D721Med (cell line): ENCODE measurements around the gene LLGL1.

Experiments used
- DNase-seq: peaks from one replicate; pipeline ENCODE4 v3.0.0; 2011; ENCODE audit warnings: low spot score; ENCODE audit not compliant: insufficient read length
- FAIRE-seq: peaks from 2 replicates; lab custom pipeline; 2011; peaks lifted over from hg19 to GRCh38; lab: Jason Lieb, UNC
- TF ChIP-seq, protein P1 (sequence below): IDR thresholded peaks from 2 replicates; pipeline ENCODE4 v1.5.1; 2012; ENCODE audit warnings: mild to moderate bottlenecking, control low read depth; ENCODE audit not compliant: insufficient read depth; ENCODE audit errors: missing control alignments

LLGL1 gene

DNA sequence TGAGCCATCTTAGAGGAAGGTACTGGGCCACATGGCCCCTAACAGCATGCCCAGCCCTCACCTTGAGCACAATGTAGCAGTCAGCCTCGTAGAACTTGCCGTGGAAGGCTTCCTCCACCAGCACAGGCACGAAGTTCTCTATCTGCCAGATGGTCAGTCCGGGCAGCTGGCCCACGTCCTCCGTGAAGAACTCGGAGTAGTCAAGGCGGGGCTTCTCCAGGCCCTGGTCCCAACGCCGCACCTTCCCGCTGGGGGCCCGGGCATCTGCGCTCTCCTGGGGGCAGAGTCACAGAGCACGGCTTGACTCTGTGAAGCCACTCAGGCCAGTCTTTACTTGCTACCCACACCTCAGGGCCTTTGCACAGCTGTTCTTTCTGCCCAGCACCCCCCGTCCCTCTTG lies 25.8 kb downstream of the LLGL1 start:
- no peak for DNase-seq
- FAIRE-seq = no peak

DNA sequence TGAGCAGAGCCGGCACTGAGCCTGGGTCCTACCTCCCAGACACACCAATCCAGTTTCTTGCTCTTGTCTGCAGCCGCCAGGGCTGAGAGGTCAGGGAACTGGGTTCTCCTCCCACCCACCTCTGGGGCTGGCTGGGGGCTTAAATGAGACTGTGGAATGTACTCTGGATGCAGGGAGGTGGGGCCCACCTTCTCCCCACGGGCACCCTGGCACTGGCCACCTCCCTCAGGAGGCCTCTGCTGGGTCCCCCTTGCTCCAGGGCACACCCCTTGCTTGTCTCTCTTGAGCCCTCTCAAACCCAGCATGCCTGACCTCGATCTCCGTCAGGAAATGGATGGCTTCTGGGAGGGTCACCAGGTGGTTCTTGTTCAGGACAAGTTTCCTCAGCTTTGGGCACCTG lies 26.7 kb downstream of the LLGL1 start:
- DNase-seq (no peak), FAIRE-seq (no peak)
- TF ChIP-seq, protein P1, sequence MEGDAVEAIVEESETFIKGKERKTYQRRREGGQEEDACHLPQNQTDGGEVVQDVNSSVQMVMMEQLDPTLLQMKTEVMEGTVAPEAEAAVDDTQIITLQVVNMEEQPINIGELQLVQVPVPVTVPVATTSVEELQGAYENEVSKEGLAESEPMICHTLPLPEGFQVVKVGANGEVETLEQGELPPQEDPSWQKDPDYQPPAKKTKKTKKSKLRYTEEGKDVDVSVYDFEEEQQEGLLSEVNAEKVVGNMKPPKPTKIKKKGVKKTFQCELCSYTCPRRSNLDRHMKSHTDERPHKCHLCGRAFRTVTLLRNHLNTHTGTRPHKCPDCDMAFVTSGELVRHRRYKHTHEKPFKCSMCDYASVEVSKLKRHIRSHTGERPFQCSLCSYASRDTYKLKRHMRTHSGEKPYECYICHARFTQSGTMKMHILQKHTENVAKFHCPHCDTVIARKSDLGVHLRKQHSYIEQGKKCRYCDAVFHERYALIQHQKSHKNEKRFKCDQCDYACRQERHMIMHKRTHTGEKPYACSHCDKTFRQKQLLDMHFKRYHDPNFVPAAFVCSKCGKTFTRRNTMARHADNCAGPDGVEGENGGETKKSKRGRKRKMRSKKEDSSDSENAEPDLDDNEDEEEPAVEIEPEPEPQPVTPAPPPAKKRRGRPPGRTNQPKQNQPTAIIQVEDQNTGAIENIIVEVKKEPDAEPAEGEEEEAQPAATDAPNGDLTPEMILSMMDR = no peak

More for the DNA sequence above, 25.8 kb downstream of the LLGL1 start:
- TF ChIP-seq, protein P1 = no peak

DNA sequence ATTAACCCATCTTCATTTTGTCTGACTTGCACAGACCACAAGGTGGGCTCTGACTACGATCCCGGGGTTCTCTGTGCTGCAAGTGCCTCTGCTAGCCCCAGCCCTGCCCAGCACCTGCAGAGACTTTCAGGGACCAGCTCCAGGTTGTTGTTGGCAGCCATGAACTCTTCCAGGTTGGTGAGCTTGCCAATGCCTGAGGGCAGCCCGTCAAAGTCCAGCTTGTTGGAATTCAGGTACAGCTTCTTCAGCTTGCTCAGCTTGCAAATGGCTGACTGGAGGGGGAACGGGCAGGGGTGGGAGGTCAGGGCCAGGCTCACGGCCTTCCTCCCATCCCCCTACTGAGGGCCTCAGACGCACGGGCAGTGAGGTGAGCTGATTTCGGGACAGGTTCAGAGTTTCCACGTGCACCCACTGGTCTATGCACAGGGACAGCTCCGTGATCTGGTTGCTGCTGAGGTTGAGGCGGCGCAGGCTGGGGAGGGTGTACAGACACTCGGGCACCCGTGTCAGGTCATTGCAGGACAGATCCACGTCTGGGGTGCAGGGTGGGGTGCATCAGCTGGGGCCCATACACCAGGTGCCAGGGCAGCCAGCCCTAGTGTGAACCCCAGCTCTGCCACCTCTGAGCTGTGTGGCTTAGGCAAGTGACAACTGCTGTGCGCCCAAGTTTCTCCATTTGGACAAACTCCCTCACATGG lies 27.9 kb downstream of the LLGL1 start:
- FAIRE-seq (no peak), DNase-seq (no peak)
- TF ChIP-seq, protein P1 = no peak

DNA sequence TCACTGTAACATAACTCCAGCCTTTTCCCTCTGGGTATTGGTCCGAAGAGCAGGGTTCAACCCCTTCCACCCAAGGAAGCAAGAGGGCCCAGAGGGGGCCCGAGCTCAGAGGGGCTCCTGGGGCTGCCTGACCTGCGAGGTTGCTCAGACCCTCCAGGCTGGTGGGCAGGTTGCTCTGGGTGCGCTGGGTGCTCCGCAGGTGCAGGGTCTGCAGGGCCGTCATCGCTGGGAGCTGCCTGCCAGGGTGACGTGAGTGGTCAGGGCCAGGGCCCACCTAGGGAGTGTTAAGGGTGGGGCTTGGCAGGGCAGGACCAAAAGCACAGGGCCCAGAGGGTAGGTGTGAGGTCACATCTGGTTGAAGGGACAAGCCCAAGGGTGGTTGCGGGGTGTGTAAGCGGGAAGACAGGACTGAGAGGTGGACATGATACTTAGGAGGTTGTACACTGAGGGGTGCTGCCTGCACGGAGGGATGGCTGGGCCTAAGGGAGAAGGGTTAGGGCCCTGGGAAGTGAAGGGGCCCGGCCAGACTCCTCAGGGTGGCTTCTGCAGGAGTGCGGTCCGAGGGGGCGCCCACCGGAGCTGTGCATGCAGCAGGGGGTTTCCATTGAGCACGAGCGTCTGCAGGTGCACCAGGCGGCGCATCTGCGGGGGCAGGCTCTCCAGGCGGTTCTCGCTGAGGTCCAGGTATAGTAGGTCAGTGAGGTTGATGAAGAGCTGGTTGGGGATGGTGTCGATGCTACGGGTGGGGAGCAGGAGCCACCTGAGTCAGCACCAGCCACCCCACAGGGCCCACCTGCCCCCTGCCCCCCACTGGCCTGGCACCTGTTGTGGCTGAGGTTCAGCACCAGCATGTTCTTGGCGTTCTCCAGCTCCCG lies 28.7 kb downstream of the LLGL1 start:
- no peak for FAIRE-seq
- DNase-seq = no peak
- TF ChIP-seq, protein P1 = no peak

DNA sequence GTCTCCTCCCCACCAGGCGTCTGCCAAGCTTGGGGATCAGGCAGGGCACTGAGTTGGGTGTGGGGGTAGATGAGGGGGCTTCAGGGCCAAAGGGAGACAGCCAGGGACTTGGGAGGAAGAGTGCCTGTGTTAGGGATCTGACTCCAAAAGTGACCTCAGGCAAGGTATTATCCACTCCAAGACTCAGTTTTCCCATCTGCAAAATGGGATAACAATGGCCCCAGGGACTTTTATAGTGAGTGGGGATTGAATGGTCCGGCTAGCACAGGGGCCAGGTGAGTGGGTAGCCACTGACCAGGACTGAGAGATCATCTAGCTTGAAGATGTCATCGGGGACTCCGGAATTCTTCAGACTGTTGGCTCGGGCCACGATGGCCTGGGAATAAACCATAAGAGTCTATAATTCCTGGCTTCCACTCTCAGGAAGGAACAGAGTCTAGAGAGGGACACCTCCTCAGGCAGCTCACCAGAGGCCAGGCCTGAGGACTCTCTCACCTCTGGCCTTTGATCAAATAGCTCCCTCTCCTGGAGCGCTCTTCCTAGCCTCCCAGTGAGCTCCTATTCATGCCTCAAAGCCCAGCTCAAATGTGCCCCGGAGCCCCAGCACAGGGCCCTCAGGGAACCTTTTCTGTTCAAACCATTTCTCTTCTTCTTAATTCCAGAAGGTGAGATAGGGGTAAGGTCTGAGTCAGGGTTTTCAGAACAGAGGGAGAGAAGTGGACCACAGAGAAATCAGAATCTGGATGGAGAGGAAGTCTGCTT lies 29.6 kb downstream of the LLGL1 start:
- TF ChIP-seq, protein P1 = no peak
- no peak for FAIRE-seq
- no peak for DNase-seq

DNA sequence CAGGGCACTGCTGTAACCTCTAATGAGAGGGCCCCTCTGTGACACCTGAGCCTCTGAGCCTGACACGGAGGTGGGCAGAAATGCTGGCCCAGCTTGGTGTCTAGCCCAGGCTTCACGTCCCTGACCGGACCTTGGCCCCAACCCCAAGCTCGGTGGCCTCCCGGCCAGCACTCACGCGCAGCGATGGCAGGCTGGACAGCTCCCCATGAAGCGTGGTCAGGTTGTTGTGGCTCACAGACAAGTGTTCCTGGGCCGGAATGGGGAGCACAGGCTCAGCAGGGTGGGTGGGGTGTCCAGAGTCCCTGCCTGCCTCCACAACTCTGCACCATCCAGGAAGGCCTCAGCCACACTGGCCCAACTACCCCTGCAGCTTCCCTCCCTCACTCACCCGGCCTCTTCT lies 30.9 kb downstream of the LLGL1 start:
- TF ChIP-seq, protein P1 = no peak
- no peak for DNase-seq
- no peak for FAIRE-seq
